VCaP (cell line): ENCODE results near the gene DHCR24.

ENCODE experiments used
- H3K27ac ChIP-seq: fragments of 450-650 bp; 2 replicates; pipeline ENCODE4 v1.5.1; 2017
- CTCF ChIP-seq: fragments of 450-650 bp; conservative IDR thresholded peaks from 2 replicates; pipeline ENCODE4 v1.5.1; 2017; ENCODE audit warnings: mild to moderate bottlenecking, moderate library complexity

DHCR24 gene

GRCh38 chr1:54866801-54867716 lies 19.9 kb downstream of the DHCR24 start:
- no peak overlapping the region for H3K27ac ChIP-seq
- TF ChIP-seq CTCF = no peak

- no peak for TF ChIP-seq CTCF
- peak overlapping the region; percentile 24; the same call in 1 of the 2 replicates for H3K27ac ChIP-seq
These were observed 21.5 kb downstream of the DHCR24 start for GRCh38 chr1:54865238-54866073.

- H3K27ac ChIP-seq = peak overlapping the region; percentile 24; the same call in 1 of the 2 replicates
- no peak for TF ChIP-seq CTCF
These were observed 22.4 kb downstream of the DHCR24 start for GRCh38 chr1:54864460-54865208.

- no peak overlapping the region for H3K27ac ChIP-seq
- TF ChIP-seq CTCF = no peak
These were observed 23.7 kb downstream of the DHCR24 start for GRCh38 chr1:54863267-54863665.

GRCh38 chr1:54861070-54861761 lies 25.8 kb downstream of the DHCR24 start:
- no peak for TF ChIP-seq CTCF
- H3K27ac ChIP-seq = no peak overlapping the region

- no peak for TF ChIP-seq CTCF
- no peak overlapping the region for H3K27ac ChIP-seq
These were observed 27.1 kb downstream of the DHCR24 start for GRCh38 chr1:54859700-54860391.
